NOMO-1 treated with DMSO at 0.1 percent for 48 hours (cell line): ENCODE data around the gene EIF3D.

Experiments
- DNase-seq: peaks from one replicate; lab custom pipeline; 2025; ENCODE audit not compliant: unreplicated experiment; lab: John Stamatoyannopoulos, UW

EIF3D gene

GRCh38 chr22:36528795-36529751, at the start of gene EIF3D:
EIF3D (minus strand) TSS chr22:36529166; CDS start chr22:36526121, 3,045 bp downstream.
- peak; percentile 100 for DNase-seq

GRCh38 chr22:36578619-36579018, 49.7 kb upstream of the EIF3D start:
- no peak for DNase-seq

GRCh38 chr22:36577019-36577418, 48.1 kb upstream of the EIF3D start:
- DNase-seq: no peak

GRCh38 chr22:36574728-36575127, 45.8 kb upstream of the EIF3D start:
- DNase-seq: no peak

GRCh38 chr22:36573815-36574363, 44.9 kb upstream of the EIF3D start:
- no peak for DNase-seq

- no peak for DNase-seq
Observed at GRCh38 chr22:36571991-36572390, 43.0 kb upstream of the EIF3D start.

- no peak for DNase-seq
Observed at GRCh38 chr22:36569999-36570398, 41.0 kb upstream of the EIF3D start.

- DNase-seq: no peak
Observed at GRCh38 chr22:36568846-36569245, 39.9 kb upstream of the EIF3D start.

GRCh38 chr22:36566720-36567119, 37.8 kb upstream of the EIF3D start:
- no peak for DNase-seq

- DNase-seq: no peak
Observed at GRCh38 chr22:36565686-36566085, 36.7 kb upstream of the EIF3D start.

- DNase-seq: no peak
Observed at GRCh38 chr22:36565159-36565507, 36.2 kb upstream of the EIF3D start.

GRCh38 chr22:36564422-36565158, 35.6 kb upstream of the EIF3D start:
- DNase-seq: no peak

- no peak for DNase-seq
Observed at GRCh38 chr22:36563898-36564297, 34.9 kb upstream of the EIF3D start.

GRCh38 chr22:36563444-36563843, 34.5 kb upstream of the EIF3D start:
- no peak for DNase-seq

- no peak for DNase-seq
Observed at GRCh38 chr22:36563001-36563400, 34.0 kb upstream of the EIF3D start.

- no peak for DNase-seq
Observed at GRCh38 chr22:36562261-36562835, 33.4 kb upstream of the EIF3D start.

GRCh38 chr22:36561291-36561811, 32.4 kb upstream of the EIF3D start:
- DNase-seq: no peak

GRCh38 chr22:36560001-36560400, 31.0 kb upstream of the EIF3D start:
- DNase-seq: no peak

- DNase-seq: no peak
Observed at GRCh38 chr22:36554098-36554497, 25.1 kb upstream of the EIF3D start.

- DNase-seq: peak; percentile 92
Observed at GRCh38 chr22:36552289-36552688, 23.3 kb upstream of the EIF3D start.
